Measurements from ENCODE around the gene PLD3.
"Not testable (repeated sequence)": the region's sequence is repeated elsewhere in the genome, so short reads cannot be mapped to it uniquely, and the experiment has no call there.

The PLD3 gene

DNA sequence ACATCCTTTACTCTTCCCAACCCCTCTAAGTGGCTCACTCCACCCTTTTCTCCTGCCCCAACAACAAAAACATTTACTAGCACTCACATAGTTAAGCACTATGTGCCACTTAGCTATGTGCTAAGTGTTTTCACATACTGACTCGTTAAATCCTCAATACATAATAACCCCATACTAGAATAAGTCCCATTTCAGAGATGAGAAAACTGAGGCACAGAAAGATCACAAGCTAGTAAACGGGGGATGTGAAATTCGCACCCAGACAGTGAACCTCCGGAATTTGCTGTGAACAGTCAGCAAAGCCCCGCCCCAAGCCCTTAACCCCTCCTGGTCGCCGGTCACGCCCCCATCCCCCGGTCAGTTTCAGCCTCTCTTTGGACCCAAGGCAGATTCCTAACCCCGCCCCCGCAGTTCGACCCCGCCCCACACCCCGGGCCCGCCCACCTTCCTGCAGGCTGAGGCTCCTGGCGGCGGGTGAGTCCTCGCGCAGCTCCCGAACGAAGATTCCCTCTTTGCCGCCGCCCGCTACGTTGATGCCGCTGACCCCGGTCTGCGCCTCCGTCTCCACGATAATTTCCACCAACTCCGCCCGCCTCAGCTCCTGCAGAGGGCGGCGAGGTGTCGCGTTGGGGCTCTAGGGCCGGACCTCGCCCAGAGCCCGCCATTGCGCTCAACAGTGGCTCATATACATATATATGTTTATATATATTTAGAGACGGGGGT lies 54.9 kb downstream of the PLD3 start:
- peak; percentile 90 for ATAC-seq
- Mint-ChIP-seq H3K27me3 (peaks cover 11% of the 10 kb centered on the region), H3K36me3 (peaks cover 7% of the 10 kb centered on the region), H3K9me3 (no peaks in the 10 kb centered on the region), H3K4me3 (peak overlapping the region; percentile 91), H3K4me1 (peaks cover 42% of the 10 kb centered on the region), H3K27ac (peak overlapping the region; percentile 67)

DNA sequence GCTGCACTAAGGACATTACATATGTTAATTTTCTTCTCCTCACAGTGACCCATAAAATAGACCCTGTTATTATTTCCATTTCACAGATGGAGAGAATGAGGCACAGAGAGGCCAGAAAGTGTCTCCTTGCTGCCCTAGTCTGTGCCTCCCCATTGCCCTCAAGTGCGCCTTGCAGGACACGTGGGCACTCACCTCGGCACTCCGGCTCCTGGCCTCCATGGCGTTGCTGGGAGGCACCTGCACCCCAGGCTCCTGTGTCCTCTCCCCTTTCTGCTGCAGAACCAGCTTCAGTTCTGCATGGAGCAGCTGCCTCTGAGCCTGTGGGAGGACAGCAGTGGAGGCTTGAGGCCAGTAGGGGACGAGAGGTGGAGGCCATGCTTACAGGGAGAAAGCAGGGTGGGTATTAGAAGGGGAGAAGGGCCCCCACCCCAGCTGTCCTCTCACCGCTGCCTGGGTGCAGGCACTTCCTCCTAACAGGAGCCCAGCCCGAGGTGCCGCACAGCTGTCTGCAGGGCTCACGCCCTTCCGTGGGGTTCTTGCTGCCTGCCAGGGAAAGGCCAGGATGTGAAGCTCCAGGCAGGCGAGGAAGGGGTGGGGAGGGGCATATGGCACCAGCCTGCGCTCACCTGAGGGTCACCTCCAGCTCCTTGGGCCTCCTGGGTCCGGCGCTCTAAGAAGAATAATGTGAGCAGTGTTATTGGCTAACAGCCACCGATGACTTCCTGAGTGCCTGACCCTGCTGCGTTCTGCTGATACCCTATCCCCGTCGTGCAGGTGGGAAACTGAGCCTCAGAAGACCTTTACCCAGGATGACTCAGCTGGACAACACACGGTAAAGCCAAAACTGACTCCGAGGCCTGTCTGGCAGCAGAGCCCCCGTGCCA lies 59.5 kb downstream of the PLD3 start:
- H3K27ac Mint-ChIP-seq = peak overlapping the region; percentile 57
- no peak for ATAC-seq
- H3K27me3 Mint-ChIP-seq = no peaks in the 10 kb centered on the region
- no peaks in the 10 kb centered on the region for H3K9me3 Mint-ChIP-seq
- no peak overlapping the region for H3K4me3 Mint-ChIP-seq
- H3K4me1 Mint-ChIP-seq = peaks cover 49% of the 10 kb centered on the region
- H3K36me3 Mint-ChIP-seq = no peaks in the 10 kb centered on the region

DNA sequence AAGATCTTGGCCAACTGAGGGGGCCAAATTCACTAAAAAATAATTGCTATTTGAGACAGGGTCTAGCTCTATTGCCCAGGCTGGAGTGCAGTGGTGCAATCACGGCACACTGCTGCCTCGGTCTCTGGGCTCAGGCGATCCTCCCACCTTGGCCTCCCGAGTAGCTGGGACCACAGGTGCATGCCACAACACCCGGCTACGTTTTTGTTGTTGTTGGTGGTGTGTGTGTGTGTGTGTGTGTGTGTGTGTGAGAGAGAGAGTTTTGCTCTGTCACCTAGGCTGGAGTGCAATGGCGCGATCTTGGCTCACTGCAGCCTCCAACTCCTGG lies 60.1 kb downstream of the PLD3 start:
- H3K36me3 Mint-ChIP-seq, ATAC-seq, H3K27ac Mint-ChIP-seq, H3K9me3 Mint-ChIP-seq, H3K4me3 Mint-ChIP-seq, H3K27me3 Mint-ChIP-seq: not testable (repeated sequence)
- peaks cover 43% of the 10 kb centered on the region for H3K4me1 Mint-ChIP-seq

DNA sequence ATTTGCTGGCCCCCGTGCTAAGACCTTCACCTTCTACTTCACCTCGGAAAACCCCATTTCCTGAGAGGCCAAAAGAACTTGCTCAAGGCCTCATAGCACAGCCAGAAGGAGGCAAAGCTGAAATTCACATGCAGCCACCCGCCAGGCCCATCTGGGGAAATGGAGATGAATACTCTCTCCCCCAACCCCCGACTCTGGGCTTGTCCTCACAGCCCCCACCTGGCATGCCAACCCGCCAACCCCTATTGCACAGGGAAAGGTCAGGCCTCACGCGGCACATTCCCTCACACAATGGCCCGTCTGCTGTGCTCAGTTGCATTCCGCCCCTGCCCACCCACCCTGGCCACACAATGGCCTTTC lies 61.5 kb downstream of the PLD3 start:
- peak; percentile 57 for ATAC-seq
- peak overlapping the region; percentile 45 for H3K27ac Mint-ChIP-seq
- peaks cover 37% of the 10 kb centered on the region for H3K4me1 Mint-ChIP-seq
- H3K4me3 Mint-ChIP-seq = no peak overlapping the region
- H3K36me3 Mint-ChIP-seq = no peaks in the 10 kb centered on the region
- H3K9me3 Mint-ChIP-seq = no peaks in the 10 kb centered on the region
- H3K27me3 Mint-ChIP-seq = no peaks in the 10 kb centered on the region

DNA sequence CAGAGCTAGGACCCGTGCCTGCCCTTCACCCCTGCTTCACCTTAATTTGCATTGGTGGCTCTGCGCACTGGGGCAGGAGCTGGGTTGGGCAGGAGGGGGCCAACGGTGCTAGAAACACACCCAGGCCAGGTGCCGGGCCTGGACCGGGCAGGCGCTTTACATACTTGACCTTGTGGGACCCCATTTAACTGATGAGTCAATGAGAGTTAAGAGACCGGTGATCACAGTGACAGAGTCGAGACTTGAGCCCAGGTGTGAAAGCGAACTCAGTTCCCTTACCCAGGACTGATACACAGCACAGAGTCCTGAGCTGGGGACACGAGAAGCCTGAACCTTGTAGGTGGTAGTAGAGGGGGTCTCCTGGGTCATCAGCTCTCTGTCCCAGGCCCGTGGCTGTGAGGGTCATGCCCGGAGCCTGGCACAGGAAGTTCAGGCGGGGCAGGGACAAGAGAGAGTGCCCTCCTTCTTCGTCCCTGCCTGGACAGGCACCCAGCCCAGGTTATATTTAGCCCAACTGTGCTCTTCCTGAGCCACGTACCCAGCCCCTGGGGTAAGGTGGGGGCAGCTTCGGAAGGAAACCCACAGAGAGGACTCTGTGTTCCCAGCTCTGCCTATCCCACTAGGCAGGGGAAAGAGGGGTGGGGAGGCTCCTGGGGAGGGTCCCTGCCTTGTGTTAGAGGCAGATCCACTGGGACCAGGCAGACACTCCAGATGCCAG lies 62.8 kb downstream of the PLD3 start:
- Mint-ChIP-seq H3K27me3 (no peaks in the 10 kb centered on the region), H3K27ac (peak overlapping the region; percentile 78), H3K9me3 (no peaks in the 10 kb centered on the region), H3K4me3 (no peak overlapping the region), H3K4me1 (peaks cover 37% of the 10 kb centered on the region), H3K36me3 (no peaks in the 10 kb centered on the region)
- peak; percentile 22 for ATAC-seq

DNA sequence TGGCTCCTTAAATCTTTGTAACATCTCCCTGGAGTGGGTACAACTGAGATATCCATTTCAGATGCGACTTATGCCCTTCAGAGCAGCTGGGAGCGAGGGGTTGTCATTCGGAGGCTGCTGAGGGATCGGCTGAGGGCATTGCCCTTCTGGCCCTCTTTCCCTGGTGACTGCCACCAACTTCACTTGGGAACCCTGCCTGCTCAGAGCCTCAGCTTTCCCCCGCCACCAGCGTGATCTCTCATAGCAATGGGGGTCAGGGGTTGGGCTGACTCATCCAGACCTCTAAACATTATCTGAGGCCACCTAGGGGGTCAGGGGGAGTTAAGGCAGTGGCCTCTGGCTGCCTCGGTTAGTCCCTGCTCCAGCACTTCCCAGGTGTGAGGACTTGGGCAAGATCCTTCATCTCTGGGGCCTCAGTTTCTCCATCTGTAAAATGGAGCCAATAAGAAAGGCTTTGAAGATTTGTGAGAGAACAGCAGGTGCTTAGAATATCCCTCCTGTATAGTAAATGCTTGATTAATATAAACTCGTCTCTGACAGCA lies 63.5 kb downstream of the PLD3 start:
- no peaks in the 10 kb centered on the region for H3K27me3 Mint-ChIP-seq
- H3K27ac Mint-ChIP-seq = peak overlapping the region; percentile 78
- H3K36me3 Mint-ChIP-seq = no peaks in the 10 kb centered on the region
- peaks cover 42% of the 10 kb centered on the region for H3K4me1 Mint-ChIP-seq
- H3K9me3 Mint-ChIP-seq = no peaks in the 10 kb centered on the region
- no peak for ATAC-seq
- no peak overlapping the region for H3K4me3 Mint-ChIP-seq

DNA sequence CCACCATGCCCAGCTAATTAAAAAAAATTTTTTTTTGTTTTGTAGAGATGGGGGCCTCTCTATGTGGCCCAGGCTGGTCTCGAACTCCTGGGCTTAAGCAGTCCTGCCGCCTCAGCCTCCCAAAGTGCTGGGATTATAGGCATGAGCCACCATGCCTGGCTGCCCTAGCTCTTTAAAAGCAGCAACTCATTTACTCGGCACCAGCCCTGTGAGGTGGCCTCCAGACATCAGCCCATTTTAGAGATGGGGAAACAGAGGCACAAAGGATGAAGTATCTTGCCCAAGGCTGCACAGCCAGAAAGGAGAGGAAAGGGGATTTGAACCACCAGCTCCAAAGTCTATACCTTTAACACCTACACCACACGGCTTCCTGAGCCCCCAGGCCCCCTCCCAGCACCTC lies 64.4 kb downstream of the PLD3 start:
- ATAC-seq = no peak
- Mint-ChIP-seq H3K36me3 (no peaks in the 10 kb centered on the region), H3K4me1 (peaks cover 43% of the 10 kb centered on the region), H3K4me3 (no peak overlapping the region), H3K27me3 (no peaks in the 10 kb centered on the region), H3K9me3 (no peaks in the 10 kb centered on the region), H3K27ac (no peak overlapping the region)

DNA sequence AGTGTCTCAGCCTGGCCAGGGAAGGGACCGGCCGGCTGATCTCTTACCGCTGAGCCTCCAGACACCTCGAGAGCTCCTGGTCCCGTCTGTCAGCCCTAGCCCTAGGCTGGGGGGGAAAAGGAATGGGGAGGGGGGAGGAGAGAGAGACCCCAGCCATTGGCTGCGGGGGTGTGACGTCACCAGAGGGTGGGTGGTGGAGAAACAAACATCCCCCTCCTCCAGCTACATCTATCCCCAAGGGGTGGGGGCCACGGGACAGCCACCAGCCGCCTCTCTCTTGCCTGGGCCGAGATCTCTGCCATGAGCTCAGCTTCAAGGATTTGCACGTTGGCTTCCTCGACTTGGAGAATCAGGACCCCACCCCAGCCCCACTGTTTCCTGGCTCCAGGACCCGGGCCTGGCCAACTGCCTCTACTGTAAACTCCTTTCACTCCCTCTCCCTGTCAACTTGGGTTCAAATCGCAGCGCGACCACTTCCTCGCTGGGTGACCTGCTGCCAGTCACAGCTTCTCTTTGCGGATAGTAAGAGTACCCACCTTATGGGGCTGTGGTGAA lies 64.9 kb downstream of the PLD3 start, which contains the start of gene PRX:
PRX (minus strand) TSS at position 88 of the 555 bp plus-strand sequence. CDS start 5,446 bp downstream, outside the sequence.
- Mint-ChIP-seq H3K27me3 (no peaks in the 10 kb centered on the region), H3K36me3 (no peaks in the 10 kb centered on the region), H3K4me1 (peaks cover 45% of the 10 kb centered on the region), H3K9me3 (no peaks in the 10 kb centered on the region), H3K27ac (peak within 1 kb of the TSS; percentile 78), H3K4me3 (no peak within 1 kb of the TSS)
- ATAC-seq = no peak

DNA sequence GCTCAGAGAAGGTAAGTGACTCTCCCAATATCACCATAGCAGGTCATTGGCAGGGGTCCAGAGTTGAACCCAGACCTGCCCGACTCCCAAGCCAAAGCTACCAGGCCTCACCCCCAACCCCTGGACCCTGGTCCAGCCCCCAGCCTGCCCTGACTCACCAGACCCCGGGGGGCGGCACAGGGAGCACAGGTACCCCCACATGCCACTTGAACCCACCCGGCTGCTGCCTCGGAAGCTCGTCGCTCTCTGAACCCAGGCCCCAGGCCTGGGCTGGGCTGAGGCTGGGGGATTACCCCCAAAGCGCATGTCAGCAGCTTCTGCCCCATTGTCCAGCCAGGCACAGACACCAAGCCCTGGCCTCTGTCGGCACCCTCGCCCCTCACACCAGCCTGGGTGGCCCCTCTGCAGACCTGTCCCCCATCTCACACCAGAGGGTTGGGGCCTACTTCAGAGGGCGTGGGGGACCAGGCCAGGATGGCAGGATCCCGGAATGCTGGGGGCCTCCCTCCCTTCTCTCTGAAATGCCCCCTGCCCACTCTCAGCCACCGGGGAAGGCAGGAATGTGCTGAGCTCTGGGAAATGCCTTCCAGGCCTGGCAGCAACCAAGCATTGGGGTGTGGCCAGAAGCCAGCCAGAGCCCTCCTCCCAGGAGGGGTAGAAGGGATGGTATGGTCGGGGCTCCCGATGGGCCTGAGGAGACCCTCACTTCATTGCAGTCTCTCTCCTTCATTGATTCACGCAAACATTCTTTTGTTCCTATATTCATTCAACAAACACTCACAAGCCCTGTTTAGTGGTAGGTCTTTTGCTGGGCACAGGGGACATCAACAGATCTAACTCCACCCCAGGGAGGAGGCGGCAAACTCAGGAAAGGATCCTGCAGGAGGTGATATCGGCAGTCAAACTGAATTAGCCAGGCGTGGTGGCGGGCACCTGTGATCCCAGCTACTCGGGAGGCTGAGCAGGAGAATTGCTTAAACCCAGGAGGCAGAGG lies 66.3 kb downstream of the PLD3 start:
- H3K4me1 Mint-ChIP-seq = peaks cover 40% of the 10 kb centered on the region
- H3K36me3 Mint-ChIP-seq = no peaks in the 10 kb centered on the region
- peak overlapping the region; percentile 21 for H3K27ac Mint-ChIP-seq
- no peak overlapping the region for H3K4me3 Mint-ChIP-seq
- no peaks in the 10 kb centered on the region for H3K9me3 Mint-ChIP-seq
- no peaks in the 10 kb centered on the region for H3K27me3 Mint-ChIP-seq
- no peak for ATAC-seq

DNA sequence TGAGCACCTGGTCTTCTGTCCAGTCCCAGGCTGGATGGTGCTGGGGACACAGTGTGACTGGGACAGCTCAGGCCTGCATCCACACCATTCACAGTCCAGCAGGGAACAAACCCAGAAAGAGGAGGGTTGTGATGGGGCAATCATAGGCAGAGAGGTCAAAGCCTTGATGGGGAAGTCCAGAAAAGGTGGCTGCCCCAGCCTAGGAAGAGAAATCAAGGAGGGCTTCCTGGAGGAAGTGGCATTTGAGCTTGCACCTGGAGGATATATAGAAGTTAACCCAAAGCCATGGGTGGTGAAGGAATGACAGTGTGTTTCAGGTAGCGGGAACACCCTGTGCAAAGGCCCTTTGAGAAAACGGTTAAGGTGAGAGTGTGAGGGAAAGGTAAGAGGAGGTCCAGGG lies 67.3 kb downstream of the PLD3 start:
- no peak for ATAC-seq
- Mint-ChIP-seq H3K36me3 (no peaks in the 10 kb centered on the region), H3K4me1 (peaks cover 32% of the 10 kb centered on the region), H3K27me3 (no peaks in the 10 kb centered on the region), H3K27ac (no peak overlapping the region), H3K4me3 (no peak overlapping the region), H3K9me3 (no peaks in the 10 kb centered on the region)

DNA sequence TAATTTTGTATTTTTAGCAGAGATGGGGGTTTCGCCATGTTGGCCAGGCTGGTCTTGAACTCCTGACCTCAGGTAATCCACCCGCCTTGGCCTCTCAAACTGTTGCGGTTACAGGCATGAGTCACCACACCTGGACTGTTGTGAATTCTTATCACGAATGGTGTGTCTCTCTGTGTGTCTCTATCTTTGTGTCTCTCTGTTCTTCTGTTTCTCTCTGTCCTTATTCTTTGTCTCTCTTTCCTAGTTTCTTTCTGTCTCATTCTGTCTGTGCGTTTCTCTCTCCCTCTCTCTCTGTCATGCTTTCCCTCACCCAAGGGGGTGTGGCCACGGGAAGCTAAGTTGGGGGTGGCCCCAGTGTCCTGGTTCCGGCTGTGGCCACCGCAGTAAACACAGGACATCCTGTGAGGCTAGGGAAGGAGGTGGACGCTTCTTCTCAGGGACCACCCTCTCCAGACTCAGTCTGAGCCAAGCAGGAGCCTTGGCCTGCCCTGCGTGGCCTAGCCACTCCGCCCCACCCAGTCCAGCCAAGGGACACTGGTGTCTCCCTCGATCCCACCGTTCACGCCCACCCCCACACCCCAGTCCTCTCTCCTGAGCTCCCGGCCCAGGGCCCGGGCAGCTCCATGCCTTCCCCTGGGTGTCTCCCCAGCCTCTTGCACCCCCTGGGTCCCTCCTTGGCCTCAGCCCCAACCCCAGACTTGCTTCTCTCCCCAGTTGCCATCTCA lies 68.6 kb downstream of the PLD3 start:
- no peak for ATAC-seq
- H3K9me3 Mint-ChIP-seq = no peaks in the 10 kb centered on the region

DNA sequence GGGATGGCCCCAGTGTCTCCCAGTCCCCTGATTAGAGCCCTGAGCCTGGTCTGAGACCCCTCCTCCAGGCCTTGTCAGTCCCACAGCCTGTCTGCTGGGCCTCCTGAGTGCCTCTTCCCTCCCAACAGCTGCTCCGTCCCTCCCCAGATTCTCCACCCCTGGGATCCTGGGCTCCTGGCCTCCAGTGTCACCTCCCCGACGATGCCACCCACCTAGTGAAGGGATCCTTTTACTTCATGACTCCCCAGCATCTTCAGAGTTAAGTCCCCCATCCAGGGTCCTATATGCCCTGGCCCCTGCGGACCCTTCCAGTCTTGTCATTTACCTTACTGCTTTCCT lies 69.1 kb downstream of the PLD3 start:
- Mint-ChIP-seq H3K9me3 (no peaks in the 10 kb centered on the region), H3K36me3 (no peaks in the 10 kb centered on the region), H3K4me3 (no peak overlapping the region), H3K27ac (peak overlapping the region; percentile 51), H3K27me3 (no peaks in the 10 kb centered on the region), H3K4me1 (peaks cover 19% of the 10 kb centered on the region)
- ATAC-seq = no peak

More for the DNA sequence above, 68.6 kb downstream of the PLD3 start:
- H3K27ac Mint-ChIP-seq = peak overlapping the region; percentile 51
- H3K36me3 Mint-ChIP-seq = no peaks in the 10 kb centered on the region
- no peaks in the 10 kb centered on the region for H3K27me3 Mint-ChIP-seq
- no peak overlapping the region for H3K4me3 Mint-ChIP-seq
- H3K4me1 Mint-ChIP-seq = peaks cover 19% of the 10 kb centered on the region

DNA sequence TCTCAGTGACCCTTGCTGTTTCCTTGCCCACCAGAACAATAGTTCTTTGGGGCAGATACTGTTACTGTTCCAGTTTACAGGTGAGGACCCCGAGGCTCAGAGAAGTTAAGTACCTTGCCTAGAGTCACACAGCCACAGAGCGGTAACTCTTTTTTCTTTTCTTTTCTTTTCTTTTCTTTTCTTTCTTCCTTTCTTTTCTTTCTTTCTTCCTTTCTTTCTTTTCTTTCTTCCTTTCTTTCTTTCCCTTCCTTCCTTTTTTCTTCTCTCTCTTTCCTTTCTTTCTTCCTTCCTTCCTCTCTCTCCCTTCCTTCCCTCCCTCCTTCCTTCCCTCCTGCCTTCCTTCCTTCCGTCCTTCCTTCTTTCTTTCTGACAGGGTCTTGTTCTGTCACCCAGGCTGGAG lies 69.5 kb downstream of the PLD3 start:
- Mint-ChIP-seq H3K27me3 (no peaks in the 10 kb centered on the region), H3K27ac (peak overlapping the region; percentile 51), H3K4me3 (no peak overlapping the region), H3K9me3 (no peaks in the 10 kb centered on the region), H3K36me3 (no peaks in the 10 kb centered on the region), H3K4me1 (peaks cover 19% of the 10 kb centered on the region)
- no peak for ATAC-seq
